Measurements from ENCODE around the gene COLGALT1. TPM values are rescaled to one million over a fixed set of nuclear protein-coding genes. Genes with fewer than 3 reads are reported as not detected.

COLGALT1 gene
- total and polyA plus RNA-seq, 2 of the 8 experiments (the other 6 are each of a cell fraction or from before 2014, with no cell fraction given): 44.7 to 58.1 TPM

DNA sequence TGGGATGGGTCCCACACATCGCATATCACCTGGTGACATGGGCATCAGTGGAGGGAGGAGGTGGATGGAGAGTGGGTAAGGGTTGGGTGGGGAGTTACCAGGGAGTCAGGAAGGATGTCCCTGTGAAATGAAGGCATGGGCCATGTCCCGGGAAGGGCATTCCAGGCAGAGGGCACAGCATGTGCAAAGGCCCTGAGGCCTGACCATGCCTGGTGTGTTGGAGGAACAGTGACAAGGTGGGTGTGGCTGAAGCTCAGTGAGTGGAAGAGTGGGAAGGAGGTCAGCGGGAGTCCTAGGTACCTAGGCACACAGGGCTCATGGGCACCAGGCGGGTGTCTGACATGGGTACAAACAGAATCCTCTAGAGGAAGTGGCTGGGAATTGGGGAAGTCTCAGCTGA is 11.0 kb upstream of the COLGALT1 start (continued):
- TF ChIP-seq, protein P1, sequence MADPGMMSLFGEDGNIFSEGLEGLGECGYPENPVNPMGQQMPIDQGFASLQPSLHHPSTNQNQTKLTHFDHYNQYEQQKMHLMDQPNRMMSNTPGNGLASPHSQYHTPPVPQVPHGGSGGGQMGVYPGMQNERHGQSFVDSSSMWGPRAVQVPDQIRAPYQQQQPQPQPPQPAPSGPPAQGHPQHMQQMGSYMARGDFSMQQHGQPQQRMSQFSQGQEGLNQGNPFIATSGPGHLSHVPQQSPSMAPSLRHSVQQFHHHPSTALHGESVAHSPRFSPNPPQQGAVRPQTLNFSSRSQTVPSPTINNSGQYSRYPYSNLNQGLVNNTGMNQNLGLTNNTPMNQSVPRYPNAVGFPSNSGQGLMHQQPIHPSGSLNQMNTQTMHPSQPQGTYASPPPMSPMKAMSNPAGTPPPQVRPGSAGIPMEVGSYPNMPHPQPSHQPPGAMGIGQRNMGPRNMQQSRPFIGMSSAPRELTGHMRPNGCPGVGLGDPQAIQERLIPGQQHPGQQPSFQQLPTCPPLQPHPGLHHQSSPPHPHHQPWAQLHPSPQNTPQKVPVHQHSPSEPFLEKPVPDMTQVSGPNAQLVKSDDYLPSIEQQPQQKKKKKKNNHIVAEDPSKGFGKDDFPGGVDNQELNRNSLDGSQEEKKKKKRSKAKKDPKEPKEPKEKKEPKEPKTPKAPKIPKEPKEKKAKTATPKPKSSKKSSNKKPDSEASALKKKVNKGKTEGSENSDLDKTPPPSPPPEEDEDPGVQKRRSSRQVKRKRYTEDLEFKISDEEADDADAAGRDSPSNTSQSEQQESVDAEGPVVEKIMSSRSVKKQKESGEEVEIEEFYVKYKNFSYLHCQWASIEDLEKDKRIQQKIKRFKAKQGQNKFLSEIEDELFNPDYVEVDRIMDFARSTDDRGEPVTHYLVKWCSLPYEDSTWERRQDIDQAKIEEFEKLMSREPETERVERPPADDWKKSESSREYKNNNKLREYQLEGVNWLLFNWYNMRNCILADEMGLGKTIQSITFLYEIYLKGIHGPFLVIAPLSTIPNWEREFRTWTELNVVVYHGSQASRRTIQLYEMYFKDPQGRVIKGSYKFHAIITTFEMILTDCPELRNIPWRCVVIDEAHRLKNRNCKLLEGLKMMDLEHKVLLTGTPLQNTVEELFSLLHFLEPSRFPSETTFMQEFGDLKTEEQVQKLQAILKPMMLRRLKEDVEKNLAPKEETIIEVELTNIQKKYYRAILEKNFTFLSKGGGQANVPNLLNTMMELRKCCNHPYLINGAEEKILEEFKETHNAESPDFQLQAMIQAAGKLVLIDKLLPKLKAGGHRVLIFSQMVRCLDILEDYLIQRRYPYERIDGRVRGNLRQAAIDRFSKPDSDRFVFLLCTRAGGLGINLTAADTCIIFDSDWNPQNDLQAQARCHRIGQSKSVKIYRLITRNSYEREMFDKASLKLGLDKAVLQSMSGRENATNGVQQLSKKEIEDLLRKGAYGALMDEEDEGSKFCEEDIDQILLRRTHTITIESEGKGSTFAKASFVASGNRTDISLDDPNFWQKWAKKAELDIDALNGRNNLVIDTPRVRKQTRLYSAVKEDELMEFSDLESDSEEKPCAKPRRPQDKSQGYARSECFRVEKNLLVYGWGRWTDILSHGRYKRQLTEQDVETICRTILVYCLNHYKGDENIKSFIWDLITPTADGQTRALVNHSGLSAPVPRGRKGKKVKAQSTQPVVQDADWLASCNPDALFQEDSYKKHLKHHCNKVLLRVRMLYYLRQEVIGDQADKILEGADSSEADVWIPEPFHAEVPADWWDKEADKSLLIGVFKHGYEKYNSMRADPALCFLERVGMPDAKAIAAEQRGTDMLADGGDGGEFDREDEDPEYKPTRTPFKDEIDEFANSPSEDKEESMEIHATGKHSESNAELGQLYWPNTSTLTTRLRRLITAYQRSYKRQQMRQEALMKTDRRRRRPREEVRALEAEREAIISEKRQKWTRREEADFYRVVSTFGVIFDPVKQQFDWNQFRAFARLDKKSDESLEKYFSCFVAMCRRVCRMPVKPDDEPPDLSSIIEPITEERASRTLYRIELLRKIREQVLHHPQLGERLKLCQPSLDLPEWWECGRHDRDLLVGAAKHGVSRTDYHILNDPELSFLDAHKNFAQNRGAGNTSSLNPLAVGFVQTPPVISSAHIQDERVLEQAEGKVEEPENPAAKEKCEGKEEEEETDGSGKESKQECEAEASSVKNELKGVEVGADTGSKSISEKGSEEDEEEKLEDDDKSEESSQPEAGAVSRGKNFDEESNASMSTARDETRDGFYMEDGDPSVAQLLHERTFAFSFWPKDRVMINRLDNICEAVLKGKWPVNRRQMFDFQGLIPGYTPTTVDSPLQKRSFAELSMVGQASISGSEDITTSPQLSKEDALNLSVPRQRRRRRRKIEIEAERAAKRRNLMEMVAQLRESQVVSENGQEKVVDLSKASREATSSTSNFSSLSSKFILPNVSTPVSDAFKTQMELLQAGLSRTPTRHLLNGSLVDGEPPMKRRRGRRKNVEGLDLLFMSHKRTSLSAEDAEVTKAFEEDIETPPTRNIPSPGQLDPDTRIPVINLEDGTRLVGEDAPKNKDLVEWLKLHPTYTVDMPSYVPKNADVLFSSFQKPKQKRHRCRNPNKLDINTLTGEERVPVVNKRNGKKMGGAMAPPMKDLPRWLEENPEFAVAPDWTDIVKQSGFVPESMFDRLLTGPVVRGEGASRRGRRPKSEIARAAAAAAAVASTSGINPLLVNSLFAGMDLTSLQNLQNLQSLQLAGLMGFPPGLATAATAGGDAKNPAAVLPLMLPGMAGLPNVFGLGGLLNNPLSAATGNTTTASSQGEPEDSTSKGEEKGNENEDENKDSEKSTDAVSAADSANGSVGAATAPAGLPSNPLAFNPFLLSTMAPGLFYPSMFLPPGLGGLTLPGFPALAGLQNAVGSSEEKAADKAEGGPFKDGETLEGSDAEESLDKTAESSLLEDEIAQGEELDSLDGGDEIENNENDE (IDR thresholded peaks at IDR 0.05; ENCODE audit: insufficient replicate concordance, low read length): no peak
- no peak for TF ChIP-seq SUZ12 (IDR thresholded peaks at IDR 0.05; ENCODE audit: low read length)
